Measurements from ENCODE around the gene TMEM51.

- no peak for TF ChIP-seq CTCF (IDR thresholded peaks at IDR 0.05; ENCODE audit: poor library complexity, severe bottlenecking)
- no peak for TF ChIP-seq POLR2AphosphoS5 (IDR thresholded peaks at IDR 0.05)
- TF ChIP-seq MXI1 (conservative IDR thresholded peaks at IDR 0.05; ENCODE audit: poor library complexity, severe bottlenecking), result no peak
- TF ChIP-seq TAF1 (IDR thresholded peaks at IDR 0.05; ENCODE audit: low read depth), result no peak
- no peak for TF ChIP-seq SMC3 (conservative IDR thresholded peaks at IDR 0.05; ENCODE audit: poor library complexity)
These were observed 66.5 kb downstream of the TMEM51 start for GRCh38 chr1:15220024-15220392.
